Right lobe of liver (tissue), 6 donors: Measurements from ENCODE around the gene CIAO2B. TPM values are rescaled to one million over a fixed set of nuclear protein-coding genes. Genes with fewer than 3 reads are reported as not detected.
A peak's percentile ranks its signal among the peaks of the same experiment; 100 is the strongest.

Experiments used
- ATAC-seq, 4 donors: fragments of 200-7000 bp; cut with Tn5 transposase; one replicate each; pipeline ENCODE4 v1.9.1; 2020; ENCODE audit warnings: mild to moderate bottlenecking in 4 of 4, moderate library complexity in 4 of 4
- DNase-seq, 3 donors: peaks; one replicate each; pipeline ENCODE4 v3.0.0-alpha.2; 2020
- H3K27ac ChIP-seq, 3 donors: fragments of 200-600 bp; one replicate each; pipeline ENCODE4 v1.8.0; 2022
- H3K27me3 ChIP-seq, 2 donors: fragments of 200-600 bp; one replicate each; pipeline ENCODE4 v1.8.0; 2022
- H3K36me3 ChIP-seq, 4 donors: fragments of 200-600 bp; sonication (generic) in 1 of 4; one replicate each; pipeline versions ENCODE4 v1.5.1 to v1.8.0; 2017 to 2022; ENCODE audit warnings: control low read depth in 1 of 4
- H3K4me1 ChIP-seq, 4 donors: fragments of 200-600 bp; sonication (generic) in 1 of 4; one replicate each; pipeline versions ENCODE4 v1.5.1 to v1.8.0; 2017 to 2022; ENCODE audit warnings: control low read depth in 1 of 4
- H3K4me3 ChIP-seq, 3 donors: fragments of 200-600 bp; one replicate each; pipeline ENCODE4 v1.8.0; 2022
- H3K9me3 ChIP-seq, 4 donors: fragments of 200-600 bp; sonication (generic) in 1 of 4; one replicate each; pipeline versions ENCODE4 v1.5.1 to v1.8.0; 2017 to 2022; ENCODE audit warnings: control low read depth in 1 of 4
- CTCF ChIP-seq, 4 donors: fragments of 200-600 bp in 3 of 4; fragments of 450-650 bp in 1 of 4; IDR thresholded peaks; one replicate each; pipeline versions ENCODE4 v1.5.1 to v1.8.0; 2016 to 2022; ENCODE audit warnings: antibody characterized with exemption in 4 of 4, mild to moderate bottlenecking in 2 of 4
- POLR2A ChIP-seq: fragments of 450-650 bp; IDR thresholded peaks from one replicate; pipeline ENCODE4 v1.6.1; 2017; ENCODE audit warnings: antibody characterized with exemption, mild to moderate bottlenecking
- WGBS: methylation state at CpG from one replicate; pipeline ENCODE4 v1.1.6; 2018; ENCODE audit warnings: low coverage, low lambda C conversion rate; ENCODE audit not compliant: insufficient coverage; ENCODE audit errors: missing lambda C conversion rate; 5-methylcytosine and 5-hydroxymethylcytosine counted together
- intact Hi-C, 2 donors: fragments of 100-400 bp; cut with DNase I; formaldehyde crosslinking; loops; one replicate each; pipeline versions ENCODE4 v1.11.2 to v1.14.1; 2022
- total RNA-seq, 6 experiments: library from RNA; depleted of rRNA in 2 of 6; stranded (reverse); fragments of >200 nt in 2 of 6; fragmentation: NEBNext Ultra II Directional in 3 of 6; extraction: Animal tissue kit (Norgen Biotek cat#: 25700) in 3 of 6; gene quantifications; one replicate each; pipeline versions ENCODE4 v1.1.0 to v1.2.4, GENCODE V29; 2016 to 2023
- donor health status: DM: no; HTN: yes; CAD: no.
- donor health status: DM: no; HTN: no; CAD: no.
- donor health status: DM: no; HTN: no; CAD: no.
- donor health status: DM: no; HTN: yes; CAD: no.
- donor health status: DM: no; HTN: yes; CAD: no.

The CIAO2B gene
- total RNA-seq, 6 experiments from 2014 or later = 40.6 to 111 (median 47.4) TPM

- TF ChIP-seq POLR2A (no peak), CTCF (IDR thresholded peaks at IDR 0.05) (no peak)
- H3K9me3 ChIP-seq = no peaks in the 10 kb centered on the region
- H3K27me3 ChIP-seq = no peaks in the 10 kb centered on the region
- 97% methylated on average over 6 of the region's 6 CpGs for WGBS
- DNase-seq = no peak
- intact Hi-C loops = no loop called here
- H3K4me1 ChIP-seq = peaks cover 0 to 4% (median 0%) of the 10 kb centered on the region in 4 donors
- H3K27ac ChIP-seq = no peak overlapping the region
- H3K36me3 ChIP-seq = peaks cover 0 to 28% (median 2%) of the 10 kb centered on the region in 4 donors
- no peak overlapping the region for H3K4me3 ChIP-seq
- ATAC-seq = no peak
Observed at GRCh38 chr16:66888647-66889615, 45.3 kb downstream of the CIAO2B start.

- no peak overlapping the region for H3K4me3 ChIP-seq
Observed at GRCh38 chr16:66886914-66887313, 47.3 kb downstream of the CIAO2B start.

GRCh38 chr16:66886321-66886720 is 47.9 kb downstream of the CIAO2B start:
- DNase-seq = no peak
- no peak overlapping the region for H3K4me3 ChIP-seq
- peaks cover 0 to 28% (median 2%) of the 10 kb centered on the region in 4 donors for H3K36me3 ChIP-seq
- no peak overlapping the region for H3K27ac ChIP-seq
- TF ChIP-seq POLR2A (no peak), CTCF (IDR thresholded peaks at IDR 0.05) (no peak)
- no peaks in the 10 kb centered on the region for H3K9me3 ChIP-seq
- no peaks in the 10 kb centered on the region for H3K27me3 ChIP-seq
- peaks cover 0 to 14% (median 0%) of the 10 kb centered on the region in 4 donors for H3K4me1 ChIP-seq
- ATAC-seq = no peak
- intact Hi-C loops = no loop called here
- WGBS = 69% methylated on average over 2 of the region's 2 CpGs

More at GRCh38 chr16:66886914-66887313, 47.3 kb downstream of the CIAO2B start:
- no peaks in the 10 kb centered on the region for H3K9me3 ChIP-seq
- H3K36me3 ChIP-seq = peaks cover 0 to 28% (median 2%) of the 10 kb centered on the region in 4 donors
- ATAC-seq (no peak), DNase-seq (no peak)
- no peak for TF ChIP-seq POLR2A
- TF ChIP-seq CTCF (IDR thresholded peaks at IDR 0.05) = no peak
- WGBS = 71% methylated on average over 3 of the region's 3 CpGs
- H3K4me1 ChIP-seq = peaks cover 0 to 10% (median 0%) of the 10 kb centered on the region in 4 donors
- intact Hi-C loops = no loop called here
- H3K27ac ChIP-seq = no peak overlapping the region
- H3K27me3 ChIP-seq = no peaks in the 10 kb centered on the region

GRCh38 chr16:66885491-66885890 is 48.7 kb downstream of the CIAO2B start:
- 79% methylated on average over 9 of the region's 12 CpGs for WGBS
- peak in 1 of 3 donors; percentile 20 for DNase-seq

More at GRCh38 chr16:66885491-66885890, 48.7 kb downstream of the CIAO2B start:
- Histone ChIP-seq H3K27me3 (no peaks in the 10 kb centered on the region), H3K9me3 (no peaks in the 10 kb centered on the region), H3K36me3 (peaks cover 0 to 28% (median 2%) of the 10 kb centered on the region in 4 donors), H3K27ac (no peak overlapping the region), H3K4me3 (no peak overlapping the region), H3K4me1 (peaks cover 0 to 16% (median 0%) of the 10 kb centered on the region in 4 donors)
- TF ChIP-seq CTCF (IDR thresholded peaks at IDR 0.05) (no peak), POLR2A (no peak)
- ATAC-seq = no peak
- intact Hi-C loops = no loop called here
